ENCODE results near the gene FBXW11. TPM values are rescaled to one million over a fixed set of nuclear protein-coding genes. Genes with fewer than 3 reads are reported as not detected.

The FBXW11 gene
- total and polyA plus RNA-seq, 12 donors, result 5.3 to 108 (median 76.6) TPM

DNA sequence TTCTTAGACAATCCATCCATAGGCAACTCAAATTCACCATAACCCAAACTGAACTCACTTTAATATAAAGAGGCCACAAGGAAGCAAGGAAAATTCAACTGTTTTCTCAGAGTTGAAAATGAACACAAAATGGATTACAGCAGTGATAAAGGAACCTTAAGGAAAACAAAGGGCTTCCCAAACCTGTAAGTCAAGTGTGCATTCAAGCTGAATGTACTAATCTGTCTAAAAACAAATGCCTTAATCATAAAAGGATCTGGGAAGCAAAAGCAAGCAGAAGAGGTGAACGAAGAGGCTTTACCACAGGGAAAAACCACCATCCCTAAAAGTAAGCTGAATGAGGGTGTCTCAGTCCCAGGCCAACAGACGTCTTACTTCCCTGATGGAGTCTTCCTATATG is 13.6 kb downstream of the FBXW11 start:
- H3K4me1 ChIP-seq, result peaks cover 0 to 41% (median 21%) of the 10 kb centered on the region in 9 donors
- H3K36me3 ChIP-seq, result peaks cover 0 to 57% (median 0%) of the 10 kb centered on the region in 9 donors
- no peak for DNase-seq
- no peak for ATAC-seq
- 87 to 92% methylated on average over 2 of the region's 2 CpGs for WGBS, 2 donors
- intact Hi-C loops (cut with DNase I), result no loop called here
- TF ChIP-seq, protein P1, sequence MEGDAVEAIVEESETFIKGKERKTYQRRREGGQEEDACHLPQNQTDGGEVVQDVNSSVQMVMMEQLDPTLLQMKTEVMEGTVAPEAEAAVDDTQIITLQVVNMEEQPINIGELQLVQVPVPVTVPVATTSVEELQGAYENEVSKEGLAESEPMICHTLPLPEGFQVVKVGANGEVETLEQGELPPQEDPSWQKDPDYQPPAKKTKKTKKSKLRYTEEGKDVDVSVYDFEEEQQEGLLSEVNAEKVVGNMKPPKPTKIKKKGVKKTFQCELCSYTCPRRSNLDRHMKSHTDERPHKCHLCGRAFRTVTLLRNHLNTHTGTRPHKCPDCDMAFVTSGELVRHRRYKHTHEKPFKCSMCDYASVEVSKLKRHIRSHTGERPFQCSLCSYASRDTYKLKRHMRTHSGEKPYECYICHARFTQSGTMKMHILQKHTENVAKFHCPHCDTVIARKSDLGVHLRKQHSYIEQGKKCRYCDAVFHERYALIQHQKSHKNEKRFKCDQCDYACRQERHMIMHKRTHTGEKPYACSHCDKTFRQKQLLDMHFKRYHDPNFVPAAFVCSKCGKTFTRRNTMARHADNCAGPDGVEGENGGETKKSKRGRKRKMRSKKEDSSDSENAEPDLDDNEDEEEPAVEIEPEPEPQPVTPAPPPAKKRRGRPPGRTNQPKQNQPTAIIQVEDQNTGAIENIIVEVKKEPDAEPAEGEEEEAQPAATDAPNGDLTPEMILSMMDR (IDR thresholded peaks at IDR 0.05), result no peak
- H3K4me3 ChIP-seq, result no peak overlapping the region
- H3K27me3 ChIP-seq, result no peaks in the 10 kb centered on the region
- no peak overlapping the region for H3K27ac ChIP-seq
- no peaks in the 10 kb centered on the region for H3K9me3 ChIP-seq

DNA sequence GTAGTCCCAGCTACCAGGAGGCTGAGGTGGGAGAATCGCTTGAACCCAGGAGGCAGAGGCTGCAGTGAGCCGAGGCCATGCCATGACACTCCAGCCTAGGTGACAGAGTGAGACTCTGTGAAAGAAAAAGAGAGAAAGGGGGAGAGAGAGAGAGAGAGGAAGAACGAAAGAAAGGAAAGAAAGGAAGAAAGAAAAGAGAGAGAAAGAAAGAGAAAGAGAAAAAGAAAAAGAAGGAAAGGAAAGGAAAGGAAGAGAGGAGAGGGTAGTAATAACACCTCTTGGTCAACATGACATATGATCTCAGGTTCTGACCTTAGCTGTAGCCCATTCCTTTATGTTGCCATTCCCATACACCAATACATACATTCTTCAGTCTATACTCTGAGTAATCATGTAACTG is 14.1 kb downstream of the FBXW11 start:
- intact Hi-C loops (cut with DNase I), result no loop called here
- no peak for ATAC-seq
- H3K36me3 ChIP-seq, result peaks cover 0 to 57% (median 0%) of the 10 kb centered on the region in 9 donors
- no peaks in the 10 kb centered on the region for H3K27me3 ChIP-seq
- H3K27ac ChIP-seq, result no peak overlapping the region
- whole genome bisulfite sequencing, 2 donors, result 94 to 97% methylated on average over 3 of the region's 3 CpGs
- TF ChIP-seq, protein P1 (IDR thresholded peaks at IDR 0.05), result no peak
- DNase-seq, result no peak
- H3K4me1 ChIP-seq, result peaks cover 0 to 39% (median 21%) of the 10 kb centered on the region in 9 donors
- H3K9me3 ChIP-seq, result no peaks in the 10 kb centered on the region
- H3K4me3 ChIP-seq, result no peak overlapping the region

DNA sequence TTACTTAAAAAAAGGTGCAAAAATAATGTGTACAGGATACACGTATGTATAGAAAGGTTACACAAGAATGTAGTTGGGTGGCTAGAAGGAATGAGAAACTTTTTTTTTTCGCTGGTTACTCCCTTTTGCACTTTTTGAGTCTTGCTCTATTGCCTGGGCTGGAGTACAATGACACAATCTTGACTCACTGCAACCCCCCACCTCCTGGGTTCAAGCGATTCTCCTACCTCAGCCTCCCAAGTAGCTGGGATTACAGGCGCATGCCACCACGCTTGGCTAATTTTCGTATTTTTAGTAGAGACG is 15.8 kb downstream of the FBXW11 start:
- no peak for ATAC-seq
- WGBS, 2 donors, result 92 to 98% methylated on average over 7 of the region's 7 CpGs
- no peaks in the 10 kb centered on the region for H3K9me3 ChIP-seq
- DNase-seq, result no peak
- intact Hi-C loops (cut with DNase I), result no loop called here
- TF ChIP-seq, protein P1 (IDR thresholded peaks at IDR 0.05), result no peak
- H3K36me3 ChIP-seq, result peaks cover 0 to 43% (median 0%) of the 10 kb centered on the region in 9 donors
- no peak overlapping the region for H3K27ac ChIP-seq
- H3K27me3 ChIP-seq, result no peaks in the 10 kb centered on the region
- H3K4me1 ChIP-seq, result peaks cover 0 to 32% (median 14%) of the 10 kb centered on the region in 9 donors
- no peak overlapping the region for H3K4me3 ChIP-seq

DNA sequence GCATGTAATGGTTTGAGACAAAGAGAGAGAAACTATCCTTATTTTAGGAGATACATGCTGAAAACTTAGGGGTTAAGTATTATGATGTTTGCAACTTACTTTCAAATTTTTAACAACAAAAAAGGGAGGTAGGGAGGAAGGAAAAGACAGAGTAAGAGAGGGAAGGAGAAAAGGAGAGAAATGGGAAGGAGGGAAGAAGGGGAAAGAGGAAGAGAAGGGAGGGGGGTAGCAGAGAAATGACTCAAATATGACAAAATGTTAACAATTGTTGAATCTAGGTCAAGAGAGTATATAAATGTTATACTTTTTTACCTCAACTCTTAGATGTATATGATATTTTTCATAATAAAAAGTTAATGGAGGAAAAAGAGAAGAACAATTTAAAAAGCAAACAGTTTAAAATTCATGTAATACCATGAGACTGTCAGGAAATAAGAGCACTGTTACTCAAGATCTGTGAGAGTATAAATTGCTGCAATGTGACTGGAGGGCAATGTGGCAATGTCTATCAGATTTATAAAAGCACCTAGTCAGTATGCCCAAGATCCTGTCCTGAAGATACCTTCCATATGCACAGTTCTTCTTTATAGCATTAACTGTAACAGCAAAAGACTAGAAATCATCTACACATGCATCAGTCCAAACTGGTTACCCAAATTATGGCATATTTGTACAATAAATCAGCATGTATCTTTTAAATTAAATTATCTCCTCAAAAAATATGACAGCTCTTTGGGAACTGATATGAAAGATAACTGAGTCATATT is 16.3 kb downstream of the FBXW11 start:
- intact Hi-C loops (cut with DNase I), result loop anchor here in 1 of 10 donors (5.0 kb wide), 1 partner anchor 58 kb away; no protein-coding TSS in a partner anchor
- H3K36me3 ChIP-seq, result peaks cover 0 to 39% (median 0%) of the 10 kb centered on the region in 9 donors
- H3K4me1 ChIP-seq, result peaks cover 0 to 36% (median 14%) of the 10 kb centered on the region in 9 donors
- TF ChIP-seq, protein P1 (IDR thresholded peaks at IDR 0.05), result no peak
- H3K9me3 ChIP-seq, result no peaks in the 10 kb centered on the region
- no peak overlapping the region for H3K4me3 ChIP-seq
- no peak for DNase-seq
- no peak for ATAC-seq
- no peak overlapping the region for H3K27ac ChIP-seq
- no peaks in the 10 kb centered on the region for H3K27me3 ChIP-seq

Measured in heart right ventricle (tissue), 16 donors.